ENCODE results near the gene ACTA2. TPM values are rescaled to one million over a fixed set of nuclear protein-coding genes. Genes with fewer than 3 reads are reported as not detected.

The ACTA2 gene
- total RNA-seq, 4 donors from 2014 or later: 64.6 to 1,343 (median 285) TPM

DNA sequence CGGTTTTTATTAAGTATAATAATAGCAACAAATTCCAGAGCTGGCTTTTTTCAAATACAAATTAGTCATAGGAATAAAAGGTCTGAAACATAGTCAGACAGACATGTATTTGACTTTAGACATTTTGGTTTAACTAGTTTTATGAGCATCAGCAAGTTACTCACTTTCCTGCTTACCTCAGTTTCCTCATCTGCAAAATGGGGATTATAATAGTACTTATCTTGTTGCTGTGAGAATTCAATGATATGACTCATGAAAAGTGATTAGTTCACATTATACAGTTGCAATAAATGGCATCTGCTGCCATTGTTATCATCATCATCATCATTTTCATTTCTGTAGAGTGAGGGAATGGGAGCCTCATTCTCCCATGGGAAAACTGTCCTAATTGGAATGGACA is 33.5 kb downstream of the ACTA2 start:
- H3K4me1 ChIP-seq: peaks cover 0 to 13% (median 0%) of the 10 kb centered on the region in 3 donors
- no peak for TF ChIP-seq POLR2A (IDR thresholded peaks at IDR 0.05)
- TF ChIP-seq, protein P1, sequence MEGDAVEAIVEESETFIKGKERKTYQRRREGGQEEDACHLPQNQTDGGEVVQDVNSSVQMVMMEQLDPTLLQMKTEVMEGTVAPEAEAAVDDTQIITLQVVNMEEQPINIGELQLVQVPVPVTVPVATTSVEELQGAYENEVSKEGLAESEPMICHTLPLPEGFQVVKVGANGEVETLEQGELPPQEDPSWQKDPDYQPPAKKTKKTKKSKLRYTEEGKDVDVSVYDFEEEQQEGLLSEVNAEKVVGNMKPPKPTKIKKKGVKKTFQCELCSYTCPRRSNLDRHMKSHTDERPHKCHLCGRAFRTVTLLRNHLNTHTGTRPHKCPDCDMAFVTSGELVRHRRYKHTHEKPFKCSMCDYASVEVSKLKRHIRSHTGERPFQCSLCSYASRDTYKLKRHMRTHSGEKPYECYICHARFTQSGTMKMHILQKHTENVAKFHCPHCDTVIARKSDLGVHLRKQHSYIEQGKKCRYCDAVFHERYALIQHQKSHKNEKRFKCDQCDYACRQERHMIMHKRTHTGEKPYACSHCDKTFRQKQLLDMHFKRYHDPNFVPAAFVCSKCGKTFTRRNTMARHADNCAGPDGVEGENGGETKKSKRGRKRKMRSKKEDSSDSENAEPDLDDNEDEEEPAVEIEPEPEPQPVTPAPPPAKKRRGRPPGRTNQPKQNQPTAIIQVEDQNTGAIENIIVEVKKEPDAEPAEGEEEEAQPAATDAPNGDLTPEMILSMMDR (IDR thresholded peaks at IDR 0.05): no peak

DNA sequence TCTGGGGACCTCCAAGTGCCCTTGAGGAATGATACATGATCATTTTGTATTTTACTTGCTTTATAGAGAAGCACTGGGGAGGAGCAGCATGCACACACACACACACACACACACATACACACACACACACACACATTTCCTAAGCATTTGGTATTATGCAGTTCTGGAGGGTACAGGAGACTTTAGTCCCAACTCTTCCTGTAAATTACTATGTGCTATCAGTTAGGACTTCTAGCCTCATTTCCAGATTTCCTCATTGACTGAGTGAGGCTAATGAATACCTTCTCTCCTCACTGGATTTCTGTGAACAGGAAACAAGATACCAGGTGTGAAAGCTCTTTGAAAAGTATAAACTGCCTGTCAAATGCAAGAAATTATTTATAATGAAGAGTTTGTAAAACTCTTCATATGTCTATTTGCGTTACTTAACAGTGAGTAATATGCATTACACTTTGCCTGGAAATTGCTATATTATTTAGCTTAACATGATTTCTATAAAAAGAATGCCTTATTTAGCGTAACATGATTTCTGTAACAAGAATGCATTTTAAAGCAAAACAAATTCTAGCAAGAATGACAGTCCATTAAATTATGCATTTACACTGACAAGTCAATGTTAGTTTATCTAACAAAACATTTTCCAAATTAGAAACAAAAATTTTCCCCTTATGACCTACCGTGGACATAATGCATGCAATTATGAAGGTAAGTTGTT is 34.2 kb downstream of the ACTA2 start:
- Histone ChIP-seq H3K9me3 (no peaks in the 10 kb centered on the region), H3K27ac (no peak overlapping the region), H3K4me3 (no peak overlapping the region), H3K4me1 (peaks cover 0 to 19% (median 0%) of the 10 kb centered on the region in 3 donors), H3K27me3 (no peaks in the 10 kb centered on the region), H3K36me3 (peaks cover 0 to 4% (median 0%) of the 10 kb centered on the region in 3 donors)
- intact Hi-C loops (cut with DNase I): no loop called here
- DNase-seq: no peak
- 89 to 91% methylated on average over 3 of the region's 3 CpGs for WGBS, 2 donors
- no peak for TF ChIP-seq POLR2A (IDR thresholded peaks at IDR 0.05)
- TF ChIP-seq, protein P1 (IDR thresholded peaks at IDR 0.05): no peak

More for the DNA sequence above, 33.5 kb downstream of the ACTA2 start:
- H3K9me3 ChIP-seq: no peaks in the 10 kb centered on the region
- intact Hi-C loops (cut with DNase I): no loop called here
- no peak overlapping the region for H3K4me3 ChIP-seq
- H3K36me3 ChIP-seq: peaks cover 0 to 9% (median 0%) of the 10 kb centered on the region in 3 donors
- WGBS, 2 donors: 71 to 75% methylated on average over 1 of the region's 1 CpG
- H3K27ac ChIP-seq: no peak overlapping the region
- no peaks in the 10 kb centered on the region for H3K27me3 ChIP-seq
- DNase-seq: no peak

DNA sequence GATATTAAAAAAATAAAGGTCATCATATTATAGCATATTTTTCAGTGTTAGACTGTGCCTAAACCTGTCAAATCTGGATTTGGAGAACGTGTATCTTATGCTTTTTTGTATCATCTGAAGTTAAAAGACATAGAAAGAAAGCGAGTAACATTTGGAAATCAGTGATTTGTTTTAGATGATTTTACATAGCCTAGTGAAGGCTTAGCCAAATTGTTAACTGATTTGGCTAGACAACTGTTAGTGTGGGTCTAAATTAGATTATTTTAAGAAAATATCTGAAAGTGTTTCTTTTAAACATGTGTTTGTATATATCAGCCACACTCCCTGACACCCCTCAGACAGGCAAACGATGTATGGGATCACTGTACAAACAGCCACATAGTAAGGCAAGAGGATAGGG is 35.6 kb downstream of the ACTA2 start:
- DNase-seq: no peak
- no peak overlapping the region for H3K4me3 ChIP-seq
- no peak overlapping the region for H3K27ac ChIP-seq
- H3K36me3 ChIP-seq: peaks cover 0 to 4% (median 0%) of the 10 kb centered on the region in 3 donors
- intact Hi-C loops (cut with DNase I): no loop called here
- H3K4me1 ChIP-seq: peaks cover 0 to 21% (median 0%) of the 10 kb centered on the region in 3 donors
- H3K27me3 ChIP-seq: no peaks in the 10 kb centered on the region
- WGBS, 2 donors: 71 to 74% methylated on average over 3 of the region's 3 CpGs
- TF ChIP-seq POLR2A (IDR thresholded peaks at IDR 0.05): no peak
- TF ChIP-seq, protein P1 (IDR thresholded peaks at IDR 0.05): no peak
- H3K9me3 ChIP-seq: no peaks in the 10 kb centered on the region

DNA sequence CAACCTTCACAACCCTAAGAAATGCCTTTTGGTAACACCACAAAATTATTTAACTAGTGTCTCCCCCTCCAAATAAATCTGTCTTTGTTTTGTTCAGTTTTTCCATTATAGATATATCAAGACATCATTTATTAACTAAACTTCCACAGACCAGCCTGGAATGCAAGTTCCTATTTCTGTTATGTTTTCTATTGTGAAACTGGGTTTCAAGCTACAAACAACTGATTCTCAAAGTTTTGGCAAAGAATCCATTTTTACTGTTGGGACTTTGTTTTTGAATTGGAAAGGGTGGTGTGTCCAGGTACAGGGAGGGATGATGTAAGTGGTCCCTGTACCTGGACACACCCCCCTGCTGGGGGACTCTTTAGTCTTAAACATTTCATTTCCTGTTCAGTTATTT is 36.3 kb downstream of the ACTA2 start:
- Histone ChIP-seq H3K36me3 (peaks cover 0 to 4% (median 0%) of the 10 kb centered on the region in 3 donors), H3K9me3 (no peaks in the 10 kb centered on the region), H3K27me3 (no peaks in the 10 kb centered on the region), H3K4me1 (peaks cover 0 to 16% (median 0%) of the 10 kb centered on the region in 3 donors), H3K4me3 (no peak overlapping the region), H3K27ac (no peak overlapping the region)
- no peak for DNase-seq
- intact Hi-C loops (cut with DNase I): no loop called here
- TF ChIP-seq, protein P1 (IDR thresholded peaks at IDR 0.05): no peak
- TF ChIP-seq POLR2A (IDR thresholded peaks at IDR 0.05): no peak

DNA sequence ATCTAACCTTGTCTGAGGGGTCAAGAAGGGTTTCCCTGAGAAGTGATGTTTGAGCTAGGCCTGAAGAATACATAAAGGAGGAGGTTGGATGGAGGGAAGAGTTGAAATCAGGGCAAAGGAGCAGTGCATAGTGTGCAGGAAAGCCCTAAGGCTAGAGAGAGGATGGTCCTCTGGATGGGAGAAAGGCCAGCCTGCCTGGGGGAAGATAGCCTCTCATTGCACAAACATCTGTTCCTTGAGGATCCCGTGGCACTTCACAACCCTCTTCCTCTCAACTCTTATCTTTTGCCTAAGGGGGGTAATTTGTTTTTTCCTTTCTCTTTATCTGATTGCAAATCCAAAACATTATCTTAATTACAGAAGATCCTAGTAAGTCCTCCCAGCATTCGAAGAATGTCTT is 36.8 kb downstream of the ACTA2 start:
- peaks cover 0 to 4% (median 0%) of the 10 kb centered on the region in 3 donors for H3K36me3 ChIP-seq
- H3K9me3 ChIP-seq: no peaks in the 10 kb centered on the region
- peaks cover 0 to 12% (median 0%) of the 10 kb centered on the region in 3 donors for H3K4me1 ChIP-seq
- no peak overlapping the region for H3K27ac ChIP-seq
- TF ChIP-seq, protein P1 (IDR thresholded peaks at IDR 0.05): no peak
- TF ChIP-seq POLR2A (IDR thresholded peaks at IDR 0.05): no peak
- no peak for DNase-seq
- no peak overlapping the region for H3K4me3 ChIP-seq
- intact Hi-C loops (cut with DNase I): no loop called here
- H3K27me3 ChIP-seq: no peaks in the 10 kb centered on the region
- 69 to 73% methylated on average over 2 of the region's 2 CpGs for WGBS, 2 donors
